GM18873 (cell line): ENCODE results near the gene DOLPP1.

Experiments
- ATAC-seq: cut with Tn5 transposase; IDR thresholded peaks from one replicate; pipeline ENCODE4 v1.9.1; 2021; ENCODE audit warnings: mild to moderate bottlenecking, moderate library complexity, moderate number of reproducible peaks; ENCODE audit not compliant: unreplicated experiment, low FRiP score

Gene DOLPP1

GRCh38 chr9:129136446-129137035, 55.6 kb downstream of the DOLPP1 start:
- no peak for ATAC-seq

- no peak for ATAC-seq
Measured at GRCh38 chr9:129137292-129138143, 56.6 kb downstream of the DOLPP1 start.

DNA sequence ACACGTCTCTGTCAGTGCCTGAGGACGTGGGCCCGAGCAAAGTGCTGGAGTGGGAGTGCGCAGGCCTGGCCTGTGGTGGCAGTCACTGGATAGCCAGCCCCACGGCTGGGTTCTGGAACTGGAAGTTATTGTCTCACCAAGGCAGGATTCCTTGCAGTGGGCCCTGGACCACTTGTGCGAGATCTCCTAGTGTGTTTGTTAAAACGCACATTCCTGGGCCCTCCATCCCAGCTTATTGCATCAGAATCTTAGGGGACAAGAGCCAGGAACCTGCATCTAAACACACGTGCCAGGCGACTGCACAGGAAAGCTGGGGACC, 57.2 kb downstream of the DOLPP1 start:
- ATAC-seq: no peak

DNA sequence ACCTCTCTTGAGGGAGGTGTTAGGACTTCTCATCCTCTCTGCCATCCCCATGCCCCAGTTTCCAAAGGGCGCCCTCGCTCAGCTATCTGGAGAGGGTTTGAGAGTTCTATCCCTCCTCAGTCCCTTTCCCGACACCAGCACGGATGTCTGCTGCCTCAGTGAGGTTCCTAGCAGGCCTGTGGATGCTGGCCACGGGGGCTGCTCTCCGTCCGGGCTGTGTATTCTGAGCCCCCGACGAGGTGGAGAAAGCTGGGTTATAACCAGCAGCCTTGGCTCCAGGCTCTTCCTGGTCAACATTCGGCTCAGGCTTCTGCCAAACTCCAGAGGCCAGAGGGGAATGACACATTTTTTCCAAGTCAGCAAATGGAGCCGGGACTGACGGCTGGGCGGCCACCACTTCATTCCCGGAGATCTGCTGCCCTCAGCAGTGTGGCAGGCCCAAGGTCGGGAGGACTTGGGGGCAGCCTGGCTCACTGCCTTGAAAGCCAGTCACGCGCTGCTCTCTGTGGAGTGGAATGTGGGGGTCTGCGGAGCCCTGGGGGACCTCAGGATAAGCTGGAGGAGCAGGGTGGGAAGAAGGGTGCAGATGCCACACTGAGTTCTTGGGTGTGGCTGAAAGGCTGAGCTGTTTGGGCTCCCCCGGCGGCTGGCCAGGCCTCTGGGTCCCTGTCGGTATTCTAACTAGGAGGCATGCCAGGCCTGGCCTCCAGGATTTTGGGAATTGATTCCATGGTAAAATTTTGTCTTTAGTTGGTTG, 57.7 kb downstream of the DOLPP1 start:
- ATAC-seq: no peak

DNA sequence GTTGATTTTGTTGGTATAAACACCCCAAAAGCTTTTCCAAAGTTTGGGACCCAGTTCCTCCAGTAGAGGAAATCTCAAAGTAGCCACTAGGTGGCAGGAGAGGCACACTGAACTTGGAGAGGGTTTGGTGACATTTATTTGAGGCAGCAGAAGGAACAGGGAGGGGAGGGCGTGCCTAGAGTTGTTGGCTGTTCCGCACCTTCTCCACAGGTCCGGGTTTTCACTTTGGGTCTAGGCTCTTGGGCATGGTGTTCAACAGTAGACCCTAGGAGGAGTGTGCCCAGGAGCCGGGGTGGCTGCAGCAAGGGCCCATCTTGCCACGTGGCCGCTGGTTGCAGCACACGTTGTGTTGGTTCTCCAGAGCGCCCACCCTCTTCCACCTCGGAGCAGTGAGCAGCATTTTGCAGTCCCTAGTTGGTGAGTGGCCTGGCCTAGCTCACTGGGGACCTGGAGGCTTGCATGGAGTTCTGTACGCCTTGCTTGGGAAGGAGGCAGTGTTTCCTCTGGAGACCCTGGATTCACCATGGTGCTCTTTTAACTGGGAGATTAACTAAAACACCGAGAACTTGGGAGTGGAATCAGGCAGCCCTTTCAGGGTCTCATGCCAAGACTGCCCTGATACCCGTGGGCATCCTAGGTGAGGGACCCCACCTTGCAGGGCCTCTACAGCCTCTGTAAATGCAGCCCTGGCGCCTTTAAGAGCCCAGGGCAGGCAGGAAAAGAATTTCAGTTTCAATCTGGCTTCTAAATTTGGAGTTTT, 58.5 kb downstream of the DOLPP1 start:
- ATAC-seq: no peak

GRCh38 chr9:129139993-129140396, 59.1 kb downstream of the DOLPP1 start:
- peak; percentile 39 for ATAC-seq
